SH-SY5Y (cell line): ENCODE measurements around the gene MET.

Experiments
- GATA2 ChIP-seq: IDR thresholded peaks from 2 replicates; pipeline ENCODE4 v1.6.1; 2011; ENCODE audit warnings: mild to moderate bottlenecking, low read depth, low read length
- GATA3 ChIP-seq: IDR thresholded peaks from 2 replicates; pipeline ENCODE4 v1.6.1; 2011; ENCODE audit warnings: low read depth, mild to moderate bottlenecking, low read length, moderate library complexity

GRCh38 chr7:116796471-116796870 is 124.5 kb downstream of the MET start:
- TF ChIP-seq GATA3 (no peak), GATA2 (no peak)
